Measurements from ENCODE around the gene OR1K1. TPM values are rescaled to one million over a fixed set of nuclear protein-coding genes. Genes with fewer than 3 reads are reported as not detected.
"Not testable (repeated sequence)": the region's sequence is repeated elsewhere in the genome, so short reads cannot be mapped to it uniquely, and the experiment has no call there.

OR1K1 gene
- total and polyA plus RNA-seq, 11 donors = not detected

DNA sequence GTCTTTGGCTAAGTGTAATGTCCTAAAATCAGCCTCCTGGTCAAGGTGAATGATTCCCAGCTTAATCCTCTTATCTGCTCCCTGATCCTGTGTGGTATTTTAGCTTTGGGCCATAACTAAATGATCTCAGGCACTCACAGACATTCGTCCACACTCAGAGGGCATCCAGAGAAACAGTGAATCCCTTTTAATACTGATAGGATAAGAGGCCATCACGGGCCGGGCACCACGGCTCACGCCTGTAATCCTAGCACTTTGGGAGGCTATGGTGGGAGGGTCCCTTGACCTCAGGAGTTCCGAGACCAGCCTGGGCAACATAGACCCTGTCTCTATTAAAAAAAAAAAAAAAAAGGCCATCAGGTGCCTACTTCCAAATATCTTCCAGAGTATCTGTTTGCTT, 22.1 kb downstream of the OR1K1 start:
- TF ChIP-seq CTCF (IDR thresholded peaks at IDR 0.05) (no peak), POLR2A (IDR thresholded peaks at IDR 0.05) (no peak)
- intact Hi-C loops (cut with DNase I) = loop anchor here in 1 of 10 donors (10.0 kb wide), 1 partner anchor 727 kb away; the partner anchor contains the start of gene TTLL11
- no peaks in the 10 kb centered on the region for H3K27me3 ChIP-seq
- ATAC-seq (no peak), DNase-seq (no peak)
- H3K27ac ChIP-seq = peak overlapping the region in 4 of 12 donors; percentile 16 to 67 (median 38)
- H3K9me3 ChIP-seq = no peaks in the 10 kb centered on the region
- peaks cover 0 to 90% (median 71%) of the 10 kb centered on the region in 9 donors for H3K36me3 ChIP-seq
- no peak overlapping the region for H3K4me3 ChIP-seq
- peaks cover 0 to 58% (median 33%) of the 10 kb centered on the region in 12 donors for H3K4me1 ChIP-seq
- 67 to 90% (median 88%) methylated on average over 6 of the region's 6 CpGs for WGBS, 4 donors

DNA sequence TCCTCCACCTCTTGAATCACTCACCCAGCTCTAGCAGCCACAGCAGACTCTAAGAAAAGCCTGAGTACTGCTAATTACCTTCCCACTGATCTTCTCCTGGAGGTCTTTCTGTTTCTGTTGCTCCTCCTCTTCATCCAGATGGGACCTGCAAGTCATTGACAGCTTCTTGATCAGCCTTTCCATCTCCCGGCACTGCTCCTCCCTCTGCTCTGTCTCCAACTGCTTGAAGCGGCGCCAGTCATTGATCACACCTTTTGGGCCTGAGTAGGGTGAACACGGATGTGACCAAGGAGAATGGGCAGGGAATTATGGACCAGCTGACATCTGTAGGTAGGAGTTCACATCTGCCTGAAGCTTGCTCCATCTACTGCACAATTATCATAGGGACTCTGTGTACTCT, 23.0 kb downstream of the OR1K1 start:
- no peaks in the 10 kb centered on the region for H3K27me3 ChIP-seq
- H3K36me3 ChIP-seq = peaks cover 0 to 83% (median 62%) of the 10 kb centered on the region in 9 donors
- no peaks in the 10 kb centered on the region for H3K9me3 ChIP-seq
- TF ChIP-seq CTCF (IDR thresholded peaks at IDR 0.05) = no peak
- TF ChIP-seq POLR2A (IDR thresholded peaks at IDR 0.05) = no peak
- 89 to 96% (median 92%) methylated on average over 4 of the region's 4 CpGs for WGBS, 4 donors
- H3K4me1 ChIP-seq = peaks cover 0 to 66% (median 39%) of the 10 kb centered on the region in 12 donors
- H3K27ac ChIP-seq = no peak overlapping the region
- DNase-seq (no peak), ATAC-seq (no peak)
- intact Hi-C loops (cut with DNase I) = loop anchor here in 1 of 10 donors (10.0 kb wide), 1 partner anchor 728 kb away; the partner anchor contains the start of gene TTLL11
- H3K4me3 ChIP-seq = no peak overlapping the region

DNA sequence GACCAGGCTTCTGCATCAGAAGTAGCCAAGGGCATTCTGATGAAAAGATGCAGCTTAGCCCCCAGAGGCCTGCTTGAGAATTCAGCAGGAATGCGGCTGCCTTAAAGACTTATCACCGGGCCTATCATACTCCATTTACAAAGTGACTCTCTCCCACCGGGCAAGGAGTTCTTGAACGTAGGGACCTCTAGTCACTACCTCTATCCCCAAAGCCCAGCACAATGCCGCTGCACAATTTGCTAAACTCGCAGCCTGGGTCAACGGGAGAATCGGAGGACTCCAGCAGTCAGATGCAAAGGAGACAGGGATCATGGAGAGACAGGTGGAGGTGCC, 27.8 kb downstream of the OR1K1 start:
- intact Hi-C loops (cut with DNase I) = loop anchor here in 1 of 10 donors (10.0 kb wide), 1 partner anchor 733 kb away; the partner anchor contains the start of gene TTLL11
- Histone ChIP-seq H3K9me3 (no peaks in the 10 kb centered on the region), H3K4me3 (peak overlapping the region; percentile 69 to 97 (median 88)), H3K27ac (peak overlapping the region; percentile 84 to 99 (median 97)), H3K4me1 (peaks cover 0 to 36% (median 21%) of the 10 kb centered on the region in 12 donors), H3K27me3 (no peaks in the 10 kb centered on the region), H3K36me3 (peaks cover 0 to 37% (median 33%) of the 10 kb centered on the region in 9 donors)
- DNase-seq = no peak
- no peak for TF ChIP-seq POLR2A (IDR thresholded peaks at IDR 0.05)
- TF ChIP-seq CTCF (IDR thresholded peaks at IDR 0.05) = no peak
- ATAC-seq = peak in 3 of 4 donors; percentile 14 to 18 (median 14)
- WGBS, 4 donors = 0 to 2% (median 1%) methylated on average over 8 of the region's 8 CpGs

- DNase-seq, H3K9me3 ChIP-seq, ATAC-seq, H3K27me3 ChIP-seq: not testable (repeated sequence)
- H3K4me3 ChIP-seq = peak overlapping the region; percentile 69 to 97 (median 88)
- peaks cover 0 to 36% (median 21%) of the 10 kb centered on the region in 12 donors for H3K4me1 ChIP-seq
- intact Hi-C loops (cut with DNase I) = loop anchor here in 1 of 10 donors (10.0 kb wide), 1 partner anchor 734 kb away; the partner anchor contains the start of gene TTLL11
- H3K27ac ChIP-seq = peak overlapping the region; percentile 84 to 99 (median 97)
- 69 to 71% (median 70%) methylated on average over 18 of the region's 18 CpGs for WGBS, 4 donors
- peaks cover 0 to 25% (median 24%) of the 10 kb centered on the region in 9 donors for H3K36me3 ChIP-seq
These were observed 29.0 kb downstream of the OR1K1 start for GRCh38 chr9:122828965-122829284.

- no peak for TF ChIP-seq POLR2A (IDR thresholded peaks at IDR 0.05)
- no peak for TF ChIP-seq CTCF (IDR thresholded peaks at IDR 0.05)
- no peak for ATAC-seq
- no peak overlapping the region for H3K27ac ChIP-seq
- no peak overlapping the region for H3K4me3 ChIP-seq
- no peaks in the 10 kb centered on the region for H3K36me3 ChIP-seq
- intact Hi-C loops (cut with DNase I) = no loop called here
- no peaks in the 10 kb centered on the region for H3K9me3 ChIP-seq
- peaks cover 0 to 24% (median 6%) of the 10 kb centered on the region in 12 donors for H3K4me1 ChIP-seq
- H3K27me3 ChIP-seq = no peaks in the 10 kb centered on the region
- no peak for DNase-seq
- 86 to 90% (median 88%) methylated on average over 3 of the region's 3 CpGs for WGBS, 4 donors
These were observed 32.3 kb downstream of the OR1K1 start for GRCh38 chr9:122832194-122832593.

All from heart left ventricle (tissue), 16 donors.